Activated CD4-positive, CD25-positive, alpha-beta regulatory T cell treated with anti-CD3 and anti-CD28 coated beads, Interleukin-2, amount 50 U/mL, for 72 hours (primary cell): ENCODE results near the gene NOD2.
A peak's percentile ranks its signal among the peaks of the same experiment; 100 is the strongest.

Experiments used
- DNase-seq: peaks from one replicate; pipeline ENCODE4 v3.0.0; 2021

Gene NOD2

DNA sequence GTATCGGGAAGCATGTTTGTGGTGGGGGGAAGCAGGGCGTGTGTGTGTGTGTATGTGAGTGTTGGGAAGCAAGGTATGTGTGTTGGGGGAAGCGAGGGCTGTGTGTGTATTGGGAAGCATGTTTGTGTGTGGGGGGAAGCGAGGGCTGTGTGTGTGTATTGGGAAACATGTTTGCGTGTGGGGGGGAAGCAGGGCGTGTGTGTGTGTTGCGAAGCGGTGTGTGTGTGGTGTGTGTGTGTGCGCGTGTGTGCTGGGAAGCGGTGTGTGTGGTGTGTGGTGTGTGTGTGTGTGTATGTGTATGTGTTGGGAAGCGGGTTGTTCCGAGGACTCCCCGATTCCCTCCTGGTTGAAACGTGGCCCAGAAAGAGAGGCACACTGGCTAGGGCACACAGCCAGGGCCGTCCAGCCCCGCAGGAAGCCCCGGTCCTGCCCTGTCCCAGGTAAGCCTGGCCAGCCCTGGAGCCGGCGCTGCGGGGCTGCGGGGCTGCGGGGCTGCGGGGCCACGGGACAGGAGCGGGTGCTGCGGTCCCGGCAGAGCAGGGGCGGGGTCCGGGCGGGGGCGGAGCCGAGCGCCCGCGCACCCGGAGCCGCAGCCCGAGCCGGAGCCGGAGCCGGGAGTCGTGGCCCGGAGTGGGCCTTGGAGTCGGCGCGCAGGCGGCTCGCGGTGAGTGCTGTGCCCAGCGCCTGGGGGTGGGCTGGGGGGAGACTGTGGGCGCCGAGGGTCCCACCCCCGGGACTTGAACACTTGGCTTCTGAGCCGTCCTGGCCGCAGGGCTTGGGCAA lies at the start of gene NOD2:
Gene NOD2 (plus strand): TSS at position 608 of the 783 bp plus-strand sequence. CDS start 5,890 bp downstream, outside the sequence.
- DNase-seq = no peak

DNA sequence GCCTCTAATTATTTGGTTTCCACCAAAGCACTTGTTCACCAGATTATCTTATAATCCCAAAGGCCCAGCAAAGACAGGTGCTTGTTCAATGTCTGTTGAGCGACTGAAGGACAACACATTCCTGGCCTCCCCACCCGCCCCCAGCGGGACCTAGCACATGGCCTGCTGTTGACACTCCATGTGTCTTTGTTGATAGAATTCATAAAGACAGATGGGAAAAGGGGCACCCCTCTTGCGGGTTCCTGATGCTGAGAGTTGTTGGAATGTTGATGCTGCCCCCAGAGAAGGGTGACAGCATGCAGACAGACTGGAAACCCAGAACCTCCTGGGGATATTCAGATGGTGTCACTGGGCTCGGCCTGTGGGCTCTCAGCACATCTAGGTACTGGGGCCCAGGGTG lies 49.2 kb upstream of the NOD2 start:
- no peak for DNase-seq

DNA sequence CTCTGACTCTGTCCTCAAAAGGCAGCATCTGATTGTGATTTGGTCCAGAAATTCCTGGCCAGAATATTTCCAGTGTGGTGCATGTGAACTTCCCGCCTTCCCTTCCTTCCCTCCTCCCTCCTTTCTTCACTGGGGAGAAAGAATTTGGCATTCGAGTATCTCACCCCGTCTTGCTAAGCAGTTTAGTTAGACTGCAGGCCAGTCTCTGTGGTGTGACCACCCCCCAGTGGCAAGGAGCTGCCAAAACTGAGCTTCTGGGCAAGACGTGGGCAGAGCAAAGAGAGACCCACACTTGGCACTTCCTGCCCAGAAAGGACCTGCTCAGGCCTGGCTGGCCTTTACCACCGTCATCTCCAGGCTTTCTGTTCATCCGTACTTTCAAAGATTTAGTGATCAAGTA lies 48.7 kb upstream of the NOD2 start:
- no peak for DNase-seq

DNA sequence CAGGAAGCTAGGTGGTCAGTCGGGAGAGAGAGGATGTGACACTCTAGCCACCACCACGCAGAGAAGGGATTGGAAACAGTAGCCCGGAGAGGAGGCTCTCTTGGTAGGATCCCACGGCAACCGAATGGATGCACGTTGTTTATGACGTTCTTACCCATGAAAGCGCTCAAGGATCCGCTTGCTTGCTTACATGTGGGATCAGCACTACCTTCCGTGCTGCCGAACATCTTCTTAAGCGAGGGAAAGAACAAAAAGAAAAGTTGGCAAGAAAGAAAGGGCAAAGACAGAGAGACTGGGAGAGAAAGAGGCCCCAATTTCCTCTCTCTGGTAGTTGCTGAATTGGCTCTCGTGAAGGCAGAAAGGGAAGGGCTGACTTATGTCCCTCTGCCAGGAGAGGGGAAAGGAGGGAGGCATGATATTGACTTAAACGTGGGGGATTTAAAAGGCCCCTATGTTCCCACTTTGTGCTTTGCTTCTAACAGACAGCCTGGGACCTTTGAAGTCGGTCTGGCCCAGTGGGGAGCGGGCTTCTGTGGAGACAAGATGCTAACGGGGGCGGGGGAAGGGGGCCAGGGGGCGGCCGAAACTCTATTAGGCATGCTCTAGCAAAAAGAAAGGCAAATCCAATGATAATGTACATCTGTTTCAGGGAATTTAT lies 47.7 kb upstream of the NOD2 start:
- no peak for DNase-seq

DNA sequence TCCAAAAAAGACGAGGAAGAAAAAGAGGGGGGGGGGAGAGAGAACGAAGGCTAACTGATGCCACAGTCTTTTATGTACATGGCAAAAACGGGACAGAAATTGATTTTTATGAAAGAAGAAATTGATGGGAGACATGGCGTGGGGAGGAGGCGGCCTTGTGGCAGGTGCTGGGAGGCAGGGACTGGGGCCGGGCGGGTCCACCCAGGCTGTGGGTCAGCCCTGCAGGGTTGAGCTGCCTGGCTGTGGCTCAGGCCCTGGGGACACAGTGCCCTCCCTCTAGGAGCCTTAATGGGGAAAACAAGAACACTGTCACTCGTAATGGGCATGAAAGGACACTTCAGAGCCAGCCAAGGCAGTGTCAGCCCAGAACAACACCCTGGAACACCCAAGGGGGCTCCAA lies 47.1 kb upstream of the NOD2 start:
- no peak for DNase-seq

DNA sequence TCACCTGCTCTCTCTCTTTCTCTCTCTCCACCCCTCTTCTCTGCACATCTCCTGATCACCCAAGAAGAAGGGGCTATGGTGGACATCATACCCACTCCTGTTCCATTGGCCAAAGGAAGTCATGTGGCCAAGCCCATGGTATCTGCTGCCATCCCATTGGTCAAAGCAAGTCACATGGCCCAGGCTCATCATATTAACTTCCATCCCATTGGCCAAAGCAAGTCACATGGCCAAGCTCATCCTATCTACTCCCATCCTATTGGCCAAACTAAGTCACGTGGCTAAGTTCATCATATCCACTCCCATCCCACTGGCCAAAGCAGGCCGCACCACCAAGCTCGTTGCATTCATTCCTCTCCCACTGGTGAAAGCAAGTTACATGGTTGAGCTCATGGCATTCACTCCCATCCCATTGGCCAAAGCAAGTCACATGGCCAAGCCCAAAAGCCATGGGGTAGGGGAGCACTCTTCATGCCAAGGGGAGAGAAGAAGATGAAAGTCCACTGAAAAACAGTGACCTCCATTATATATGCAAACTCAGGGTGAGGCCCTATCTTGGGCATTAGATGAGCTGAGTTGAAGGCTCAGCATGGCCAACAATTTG lies 41.5 kb upstream of the NOD2 start:
- DNase-seq = peak; percentile 55

DNA sequence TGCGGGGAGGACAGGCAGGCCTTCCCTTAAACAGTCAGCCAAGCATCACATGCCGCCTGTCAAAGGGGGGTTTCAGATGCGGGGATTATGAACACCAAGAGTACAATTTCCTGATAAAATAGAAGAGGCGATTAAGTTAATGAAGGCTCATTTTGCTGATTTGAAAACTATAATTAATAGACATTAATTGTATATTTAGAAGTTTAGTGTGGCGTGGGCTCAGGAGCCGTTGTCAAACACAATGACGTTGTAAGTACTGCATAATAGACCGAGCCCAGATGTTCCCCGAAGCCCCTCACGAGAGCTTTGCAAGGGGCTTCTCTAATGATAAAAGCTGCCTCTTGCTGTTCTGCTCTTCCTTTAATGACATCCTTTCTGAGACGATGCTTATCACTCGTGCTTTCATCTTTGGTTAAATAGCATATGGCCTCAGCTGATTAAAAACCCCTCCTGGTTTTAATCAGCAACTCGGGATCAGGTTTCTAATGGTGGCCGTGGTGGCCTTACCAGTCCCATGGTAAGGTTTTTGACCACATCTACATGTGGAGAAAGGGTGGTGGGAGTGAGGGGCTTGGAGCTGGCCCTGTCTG lies 40.5 kb upstream of the NOD2 start:
- no peak for DNase-seq

DNA sequence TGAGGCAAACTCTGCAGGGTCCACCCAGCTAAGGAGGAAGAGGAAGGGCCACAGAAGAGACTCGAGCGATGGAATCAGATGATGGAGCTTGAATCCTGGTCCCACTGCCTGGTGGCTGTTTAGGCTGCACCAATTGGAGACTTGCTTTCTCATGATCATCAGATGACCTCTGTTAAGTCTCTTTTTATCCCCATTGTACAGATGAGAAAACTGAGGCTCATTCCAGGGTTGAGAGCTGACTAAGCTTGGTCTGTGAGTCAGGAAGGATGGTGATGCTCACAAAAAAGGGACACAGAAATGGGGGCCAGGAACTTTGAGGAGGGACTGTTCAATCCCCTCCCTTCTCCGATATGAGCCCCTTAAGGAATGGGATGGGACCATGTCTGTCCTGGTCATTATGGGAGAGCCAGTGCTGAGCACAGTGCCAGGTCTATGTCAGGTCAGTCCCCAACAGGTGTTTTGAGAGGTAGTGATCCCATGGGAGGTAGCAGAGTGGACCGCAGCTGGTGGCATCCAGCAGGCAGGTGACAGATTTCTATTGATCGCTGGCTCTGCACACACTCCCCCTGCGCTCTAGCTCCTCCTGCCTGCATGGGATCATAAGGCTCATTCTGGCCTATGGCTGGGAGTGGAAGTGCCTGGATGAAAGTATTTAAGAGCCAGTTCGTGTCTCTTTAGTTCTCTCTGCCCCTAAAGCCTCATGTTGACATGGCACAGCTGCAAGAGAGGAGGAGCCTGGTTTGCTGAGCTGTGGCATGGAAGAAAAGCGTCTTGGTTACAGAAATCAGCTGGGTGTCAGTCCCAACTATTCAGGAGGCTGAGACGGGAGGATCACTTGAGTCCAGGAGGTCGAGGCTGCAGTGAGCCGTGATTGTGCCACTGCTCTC lies 39.5 kb upstream of the NOD2 start:
- no peak for DNase-seq

DNA sequence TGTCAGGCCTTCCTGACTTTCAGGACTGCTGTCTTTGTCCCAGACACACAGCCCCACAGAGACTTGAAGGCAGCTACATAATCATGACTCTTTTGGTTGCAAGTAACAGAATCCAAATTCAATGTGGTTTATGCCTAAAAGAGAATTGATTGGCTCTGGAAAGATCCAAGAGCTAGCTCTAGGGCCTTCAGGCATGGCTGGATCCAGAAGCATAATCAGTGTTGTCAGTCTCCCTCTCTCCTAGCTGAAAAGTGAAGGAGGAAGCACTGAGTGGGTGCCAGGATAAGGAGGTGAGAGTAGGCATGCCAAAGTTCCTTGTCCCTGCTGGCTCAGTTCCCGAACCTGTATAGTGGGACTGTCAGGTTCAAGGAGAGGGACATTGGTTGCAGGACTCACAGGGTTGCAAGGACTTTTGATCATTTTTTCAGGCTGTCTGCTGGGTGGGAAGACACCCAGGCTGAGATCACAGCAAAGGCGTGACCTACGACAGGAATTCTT lies 37.8 kb upstream of the NOD2 start:
- DNase-seq = no peak

DNA sequence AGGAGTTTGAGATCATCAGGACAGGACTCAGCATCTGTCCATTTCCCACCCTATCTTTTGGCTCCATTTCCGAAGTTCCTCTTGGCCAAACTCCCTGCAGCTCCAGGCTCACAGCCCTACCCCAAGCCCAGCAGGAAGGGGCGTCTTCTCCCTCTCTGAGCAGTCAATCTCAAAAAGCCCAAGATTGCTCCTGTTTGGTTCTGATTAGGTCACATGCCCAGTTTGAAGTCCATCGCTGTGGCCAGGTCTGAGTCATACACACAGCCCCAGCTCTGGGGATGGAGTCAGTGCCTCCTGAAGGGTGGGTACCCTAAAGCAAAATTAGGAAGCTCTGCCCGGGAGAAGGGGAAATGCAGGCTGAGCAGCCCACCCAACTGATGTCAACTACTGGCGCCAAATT lies 36.2 kb upstream of the NOD2 start:
- DNase-seq = no peak

DNA sequence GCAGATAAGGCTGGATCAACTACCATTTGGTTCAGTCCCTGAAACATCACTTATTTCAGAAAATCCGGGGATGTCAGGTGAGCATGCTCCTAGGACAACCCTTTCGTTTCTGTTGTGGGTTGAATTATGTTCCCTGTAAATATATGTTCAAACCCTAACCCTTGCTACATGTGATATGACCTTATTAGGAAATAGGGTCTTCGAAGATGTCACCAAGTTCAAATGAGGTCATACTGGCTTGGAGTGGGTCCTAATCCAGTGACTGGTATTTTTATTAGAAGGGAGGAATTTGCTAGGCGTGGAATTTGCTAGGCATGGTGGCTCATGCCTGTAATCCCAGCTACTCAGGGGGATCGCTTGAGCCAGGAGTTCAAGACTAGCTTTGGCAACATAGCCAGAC lies 33.6 kb upstream of the NOD2 start:
- DNase-seq = no peak

DNA sequence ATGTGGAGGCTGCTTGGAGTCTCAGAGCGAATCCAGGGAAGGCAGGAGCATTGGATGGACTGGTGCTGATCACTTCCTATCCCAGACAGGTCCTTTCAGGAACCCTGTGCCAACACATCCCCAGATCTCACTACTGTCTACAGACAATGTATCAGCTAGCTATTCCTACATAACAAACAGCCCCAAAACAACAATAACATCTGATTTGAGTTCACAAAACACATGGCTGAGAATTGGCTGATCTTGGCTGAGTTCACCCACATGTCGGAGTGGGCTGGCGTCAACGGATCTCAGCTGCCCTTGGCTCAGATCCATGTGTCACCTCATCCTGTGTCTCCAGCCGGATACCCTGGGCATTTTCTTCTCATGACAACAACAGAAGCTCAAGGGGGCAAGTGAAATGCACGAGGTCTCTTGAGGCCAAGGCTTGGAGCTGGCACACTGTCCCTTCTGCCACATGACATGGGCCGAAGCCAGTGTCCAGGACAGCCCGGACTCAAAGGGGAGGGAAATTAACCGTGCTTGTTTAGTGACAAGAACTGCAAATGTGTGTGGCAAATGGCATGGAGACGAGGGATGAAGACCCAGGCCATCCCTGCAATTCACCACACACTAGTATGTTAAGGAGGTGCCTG lies 31.0 kb upstream of the NOD2 start:
- DNase-seq = no peak

DNA sequence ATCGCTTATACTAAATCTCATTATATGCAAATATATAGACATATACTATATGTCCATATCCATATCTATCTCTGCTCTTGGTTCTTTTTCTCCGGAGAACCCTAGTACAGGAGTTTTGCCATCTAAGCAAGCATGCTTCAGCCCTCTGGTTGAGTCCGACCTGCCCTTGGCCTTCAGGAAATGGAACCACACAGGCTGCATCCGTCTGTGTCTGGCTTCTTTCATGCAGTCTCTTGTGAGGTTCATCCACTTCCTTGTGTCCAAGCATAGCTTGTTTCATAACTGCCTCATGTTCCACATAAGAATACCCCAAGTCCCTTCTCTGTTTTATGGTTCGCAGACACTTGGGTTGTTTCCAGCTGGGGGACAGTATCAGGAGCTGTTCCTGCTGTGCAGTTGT lies 29.1 kb upstream of the NOD2 start:
- no peak for DNase-seq

DNA sequence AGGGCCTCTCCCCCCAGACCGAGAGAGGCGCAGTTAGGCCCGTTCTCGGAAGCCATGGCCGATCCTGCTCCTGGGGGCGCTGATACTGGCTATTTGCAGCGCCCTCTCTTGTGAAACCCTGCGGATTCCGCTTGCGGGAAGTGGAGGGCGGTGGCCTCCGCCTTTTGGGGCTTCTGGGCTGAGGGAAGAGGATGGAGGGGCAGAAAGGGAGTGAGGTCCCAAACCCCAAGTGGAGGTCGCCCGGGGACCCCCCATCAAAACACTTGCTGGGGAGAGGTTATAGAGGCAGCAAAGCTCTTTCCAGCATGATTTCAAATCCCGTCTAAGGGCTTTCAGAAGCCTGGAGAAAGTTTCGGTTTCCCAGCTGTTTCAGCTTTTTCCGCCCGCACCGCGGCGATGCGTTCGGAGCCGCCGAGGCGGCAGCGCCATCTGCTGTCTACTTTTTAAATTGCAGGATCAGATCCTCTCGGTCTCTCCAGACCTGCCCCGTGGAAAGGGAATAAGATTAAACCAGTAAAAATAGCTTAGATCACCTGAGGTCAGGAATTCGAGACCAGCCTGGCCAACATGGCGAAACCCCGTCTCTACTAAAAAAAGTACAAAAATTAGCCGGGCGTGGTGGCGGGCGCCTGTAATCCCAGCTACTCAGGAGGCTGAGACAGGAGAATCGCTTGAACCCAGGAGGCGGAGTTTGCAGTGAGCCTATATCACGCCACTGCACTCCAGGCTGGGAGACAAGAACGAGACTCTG lies 28.1 kb upstream of the NOD2 start:
- DNase-seq = peak; percentile 88

DNA sequence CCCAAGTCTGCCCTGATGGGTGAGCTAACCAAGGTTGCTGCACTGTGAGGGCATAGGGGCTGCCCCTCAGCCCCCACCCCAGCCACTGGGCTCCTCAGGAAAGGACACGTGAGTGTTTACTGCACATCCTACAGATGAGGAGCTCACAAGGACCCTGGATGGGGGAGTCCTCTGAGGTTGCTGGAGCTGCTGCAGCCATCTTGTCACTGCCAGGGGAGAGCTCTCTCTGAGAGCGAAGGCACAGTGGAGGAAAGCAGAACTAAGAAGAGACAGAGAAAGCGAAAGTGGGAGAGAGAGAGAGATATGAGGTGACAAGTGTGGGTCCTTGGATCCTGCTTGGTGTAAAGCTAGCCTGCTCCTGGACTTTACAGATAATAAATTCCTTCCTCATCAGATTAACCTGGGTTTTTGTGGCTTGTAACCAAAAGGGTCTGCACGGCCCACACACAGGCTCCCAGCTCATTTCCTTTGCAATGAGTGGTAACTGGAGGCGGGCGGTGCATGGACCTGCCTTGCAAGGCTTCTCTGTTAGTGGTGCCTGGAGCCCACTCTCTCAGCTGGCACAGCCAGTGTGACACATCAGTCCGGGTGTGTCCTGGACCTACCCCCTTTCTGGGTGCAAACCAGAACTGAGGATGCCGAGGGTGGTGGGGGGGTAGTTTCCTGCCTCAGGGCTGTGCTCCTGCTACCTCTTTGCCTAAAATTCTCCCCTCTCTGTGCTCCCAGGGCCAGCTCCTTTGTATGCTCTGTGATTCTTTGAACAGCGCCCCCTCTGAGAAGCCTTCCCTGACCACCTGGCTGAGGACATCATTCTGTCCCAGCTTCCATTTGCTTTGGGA lies 26.5 kb upstream of the NOD2 start:
- DNase-seq = peak; percentile 47

DNA sequence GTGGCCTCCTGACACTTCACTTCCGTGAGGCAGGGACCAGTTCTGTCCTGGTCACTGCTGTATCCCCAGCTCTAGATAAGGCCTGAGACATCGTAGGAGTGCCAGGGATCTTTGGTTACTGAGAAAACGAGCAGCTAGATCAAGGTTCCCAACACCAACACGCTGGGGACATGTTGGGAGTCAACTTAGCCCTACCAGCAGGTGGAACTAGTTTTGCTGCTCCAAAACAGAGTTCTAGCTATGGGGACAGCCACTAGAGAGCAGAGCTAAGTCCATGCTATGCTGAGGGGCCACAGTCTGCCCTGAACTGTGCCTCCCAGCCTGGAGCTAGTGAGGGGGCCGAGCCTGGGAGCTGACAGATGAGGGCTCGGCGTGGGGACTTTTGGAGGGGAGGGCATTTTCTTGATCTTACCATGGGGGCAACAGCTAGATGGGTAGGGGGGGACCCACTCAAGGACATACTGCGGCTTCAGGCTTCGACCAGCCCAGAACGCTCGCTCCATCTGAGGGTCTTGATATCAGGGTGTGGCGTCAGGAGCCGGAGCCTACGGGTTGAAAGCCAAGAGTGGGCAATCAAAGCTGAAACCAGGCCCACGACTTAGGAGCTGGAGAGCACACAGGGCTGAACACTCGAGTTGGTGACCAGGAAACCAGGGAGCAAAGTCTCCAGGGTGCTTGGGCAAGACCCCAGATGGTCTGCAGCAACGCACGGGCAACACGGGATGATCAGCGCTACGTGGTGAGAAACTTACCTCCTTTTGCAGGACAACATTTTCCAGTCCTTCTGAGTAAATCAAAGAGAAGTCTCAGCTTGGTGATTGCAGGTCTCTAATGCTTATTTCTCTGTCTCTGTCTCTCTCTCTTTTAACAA lies 25.7 kb upstream of the NOD2 start:
- no peak for DNase-seq

DNA sequence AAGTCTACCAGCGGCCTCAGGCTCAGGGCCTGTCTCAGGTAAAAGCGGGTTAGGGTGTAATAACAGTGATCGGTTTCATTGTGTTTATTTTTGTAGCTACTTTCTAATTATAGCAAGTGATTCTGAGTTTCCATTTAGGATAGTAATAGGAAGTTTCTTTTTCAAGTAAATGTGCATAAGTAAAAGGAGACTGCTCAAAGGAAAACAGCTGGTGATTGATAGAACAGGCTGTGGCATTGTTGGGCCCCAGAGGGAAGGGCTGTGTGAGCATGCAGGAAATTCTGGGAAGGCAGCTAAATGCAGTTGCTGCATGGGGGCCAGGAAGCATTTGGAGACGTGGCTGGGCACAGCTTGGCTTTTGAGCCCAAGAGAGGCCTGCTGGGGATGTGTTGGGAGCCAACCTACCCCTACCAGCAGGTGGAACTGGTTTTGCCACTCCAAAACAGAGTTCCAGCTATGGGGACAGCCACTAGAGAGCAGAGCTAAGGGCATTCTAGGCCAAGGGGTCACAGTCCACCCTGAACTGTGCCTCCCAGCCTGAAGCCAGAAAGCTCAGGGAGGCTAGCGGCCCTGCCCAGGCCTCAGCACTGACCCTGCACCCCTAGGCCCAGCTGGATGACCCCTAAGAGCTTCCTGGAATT lies 24.9 kb upstream of the NOD2 start:
- no peak for DNase-seq

DNA sequence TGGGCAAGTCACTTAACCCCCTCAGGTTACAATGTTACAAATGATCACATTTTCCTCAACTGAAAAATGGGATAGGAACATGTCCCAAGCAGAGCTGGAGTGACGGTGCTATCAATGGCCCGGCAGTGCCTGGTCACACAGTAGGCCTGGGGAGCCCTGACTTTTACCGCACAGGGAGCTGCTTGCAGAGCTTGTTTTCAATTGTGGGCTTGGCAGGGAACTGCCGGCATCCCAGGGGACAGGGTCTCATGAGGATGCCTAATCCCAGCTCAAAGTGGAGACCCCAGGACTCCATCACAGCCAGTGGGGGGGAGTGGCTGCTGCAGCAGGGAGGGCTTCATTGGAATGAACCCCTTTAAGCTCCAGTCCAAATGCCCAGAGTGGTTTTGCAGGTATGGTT lies 23.7 kb upstream of the NOD2 start:
- no peak for DNase-seq

DNA sequence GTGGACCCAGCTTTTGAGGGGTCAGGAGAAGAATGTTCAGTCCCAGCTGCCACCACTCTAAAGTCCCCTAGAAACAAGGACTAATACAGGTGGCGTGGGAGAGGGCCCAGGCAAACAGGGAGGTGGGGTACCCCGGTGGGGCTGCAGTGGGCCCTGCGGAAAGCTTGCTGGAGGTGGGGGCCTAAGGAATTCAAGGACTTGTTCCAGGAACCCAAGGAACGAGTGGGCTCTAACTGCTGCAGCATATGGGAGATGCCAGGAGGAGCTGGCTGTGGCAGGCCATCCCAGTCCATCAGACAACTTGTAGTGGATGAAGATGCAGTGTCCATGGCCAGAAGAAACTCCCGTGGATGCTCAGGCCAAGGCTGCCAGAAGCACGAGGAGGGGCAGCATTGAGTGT lies 22.9 kb upstream of the NOD2 start:
- DNase-seq = no peak
